LNCAP (cell line): Measurements from ENCODE around the gene PEX16.

Experiments used
- CTCF ChIP-seq: fragments of 450-650 bp; IDR thresholded peaks from 2 replicates; pipeline ENCODE4 v1.5.1; 2017; ENCODE audit warnings: mild to moderate bottlenecking

The PEX16 gene

GRCh38 chr11:45886816-45887520 is 30.7 kb downstream of the PEX16 start:
- no peak for TF ChIP-seq CTCF

DNA sequence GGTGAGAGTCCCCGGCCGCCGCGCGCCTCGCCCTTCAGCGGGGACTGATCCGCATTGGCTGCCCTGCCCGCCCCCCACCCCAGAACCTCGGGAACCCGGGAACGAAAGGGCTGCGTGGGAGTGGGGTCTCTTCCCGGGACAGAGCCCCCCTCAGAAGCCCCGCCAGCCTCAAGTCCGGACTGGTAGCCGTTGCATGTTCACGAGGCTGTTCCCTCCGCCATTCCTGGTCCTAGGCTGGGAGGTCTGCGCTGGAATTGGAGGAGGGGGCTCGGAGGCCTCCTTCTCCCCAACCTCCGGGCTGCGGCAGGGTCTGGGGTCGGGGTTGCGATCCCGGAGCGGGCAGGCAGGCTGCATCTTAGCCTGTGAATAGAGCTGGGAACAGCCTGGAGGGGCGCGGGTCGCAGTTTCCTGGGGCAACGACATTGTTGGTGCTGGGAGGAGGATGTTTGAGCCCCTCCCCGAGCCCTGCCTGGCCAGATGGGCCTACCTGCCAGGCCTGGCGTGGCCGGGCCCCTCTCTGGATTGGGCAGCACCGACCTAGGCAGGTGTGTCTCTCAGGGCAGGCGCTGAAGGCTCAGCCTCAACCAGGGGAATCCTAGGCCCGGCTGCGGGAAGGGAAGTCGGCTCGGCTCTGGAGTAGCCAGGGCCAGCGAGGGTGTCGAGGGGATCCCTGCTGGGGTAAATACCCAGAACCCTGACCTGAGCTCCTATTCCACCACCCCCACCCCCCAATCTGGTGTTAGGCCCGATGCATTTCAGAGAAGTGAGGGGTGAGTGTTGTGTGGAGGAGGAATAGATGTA is 31.6 kb downstream of the PEX16 start:
- TF ChIP-seq CTCF, result no peak

DNA sequence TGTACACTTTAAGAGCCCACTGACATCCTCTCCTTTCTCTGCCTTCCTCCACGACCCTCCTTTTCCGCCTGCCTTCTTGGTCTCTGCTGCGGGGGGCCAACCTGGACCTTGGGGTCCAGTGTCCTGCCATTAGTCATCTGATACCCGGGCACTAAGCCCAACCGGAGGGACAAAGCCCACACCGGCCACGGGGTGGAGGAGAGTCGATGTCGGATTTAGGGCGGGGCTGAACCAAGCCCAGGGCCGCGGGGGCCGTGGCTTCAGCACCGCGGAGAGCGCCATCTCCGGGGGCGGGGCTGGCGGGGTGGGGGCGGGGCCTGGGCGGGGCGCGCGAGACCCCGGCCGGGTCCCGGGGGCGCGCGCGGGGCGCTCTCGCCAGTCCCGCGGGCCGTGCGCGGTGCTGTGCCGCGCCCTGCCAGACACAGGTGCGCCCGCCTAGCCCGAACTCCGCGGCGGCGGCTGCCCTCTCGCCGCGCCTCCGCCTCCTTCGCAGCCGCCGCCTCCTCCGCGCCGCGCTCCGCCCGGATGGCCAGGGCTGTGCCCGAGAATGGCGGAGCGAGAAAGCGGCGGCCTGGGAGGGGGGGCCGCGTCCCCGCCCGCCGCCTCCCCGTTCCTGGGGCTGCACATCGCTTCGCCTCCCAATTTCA is 32.3 kb downstream of the PEX16 start, which contains the start of gene MAPK8IP1:
Gene MAPK8IP1, plus strand, starts transcription at position 378 of the 647 bp plus-strand sequence. Its CDS starts 170 bp downstream, at position 548.
- no peak for TF ChIP-seq CTCF

GRCh38 chr11:45884596-45885185 is 33.0 kb downstream of the PEX16 start:
- no peak for TF ChIP-seq CTCF

GRCh38 chr11:45881708-45882368 is 35.8 kb downstream of the PEX16 start:
- no peak for TF ChIP-seq CTCF

DNA sequence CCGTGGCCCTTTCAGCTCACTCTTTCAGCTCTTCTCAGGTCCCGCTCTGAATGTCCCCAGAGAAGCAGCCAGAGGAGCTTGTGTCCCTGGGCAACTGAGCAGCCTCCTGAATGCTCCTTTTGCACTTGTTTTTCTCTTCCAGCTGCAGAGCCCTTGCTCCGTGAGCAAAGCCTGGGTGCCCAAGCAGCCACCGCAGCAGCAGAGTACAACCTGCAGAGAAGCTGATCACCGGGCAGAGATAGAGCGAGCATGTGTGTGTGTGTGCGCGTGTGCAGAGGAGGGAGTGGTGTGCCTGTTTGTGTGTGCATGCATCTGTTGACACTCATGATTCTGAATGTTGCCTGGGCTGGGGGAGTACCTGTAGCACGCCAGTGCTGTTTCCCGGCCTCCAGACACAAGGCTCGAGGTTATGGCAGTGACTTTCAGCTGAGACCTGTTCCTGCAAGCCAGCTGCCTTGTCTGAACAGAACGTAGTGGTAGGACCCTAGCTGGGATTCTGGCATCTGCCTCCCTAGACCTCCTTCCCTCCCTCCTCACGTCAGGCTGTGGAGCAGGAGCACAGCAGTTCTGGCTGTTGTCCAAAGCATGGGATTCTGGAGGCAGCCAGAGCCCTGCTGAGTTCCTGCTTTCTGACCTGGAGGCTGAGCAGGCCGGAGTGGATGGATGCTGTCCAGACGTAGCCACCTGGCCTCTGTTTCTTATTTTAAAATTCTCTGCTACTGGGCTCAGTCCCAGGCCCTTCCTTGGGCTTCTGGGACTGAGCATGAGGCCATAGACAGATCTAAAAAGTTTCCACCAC is 36.7 kb downstream of the PEX16 start:
- no peak for TF ChIP-seq CTCF
